NCI-H2081 (cell line): ENCODE data around the gene PHF19.

Experiments used
- DNase-seq, 2 experiments: peaks; one replicate each; lab custom pipeline; 2025; lab: John Stamatoyannopoulos, UW

PHF19 gene

GRCh38 chr9:120876842-120877240, at the start of gene PHF19:
Gene PHF19 (minus strand): TSS chr9:120877188. CDS start chr9:120874741, 2,447 bp downstream.
- peak in 1 of 2 experiments; percentile 42 for DNase-seq

DNA sequence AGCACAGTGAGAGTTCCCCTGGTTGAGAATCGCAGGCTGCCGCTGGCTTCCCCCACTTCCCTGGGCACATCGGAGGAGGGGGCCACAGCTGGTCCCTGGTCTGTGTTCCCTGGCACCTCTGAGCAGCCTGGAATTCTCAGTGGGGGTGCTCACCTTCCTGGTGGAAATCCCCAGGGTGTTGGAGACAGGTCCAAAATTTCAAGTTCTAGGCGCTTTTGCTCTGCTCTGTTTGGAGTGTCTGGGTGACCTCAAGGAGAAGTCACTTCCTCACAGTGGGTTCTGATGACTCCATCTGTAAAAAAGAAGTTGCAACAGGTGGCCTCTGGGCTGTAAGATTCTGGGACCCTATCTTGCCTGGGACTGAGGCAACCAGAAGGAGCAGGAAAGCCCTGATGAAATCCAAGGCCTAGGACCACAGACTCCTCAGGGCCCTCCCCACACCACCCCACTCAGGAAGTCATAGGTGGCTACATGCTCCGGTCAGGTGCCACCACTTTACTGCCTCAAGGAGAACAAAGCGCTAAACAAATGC, 49.5 kb upstream of the PHF19 start, which contains the start of gene TRAF1:
Gene TRAF1, minus strand, starts transcription at position 400 of the 532 bp plus-strand sequence. CDS start 721 bp downstream, outside the sequence.
- no peak for DNase-seq

DNA sequence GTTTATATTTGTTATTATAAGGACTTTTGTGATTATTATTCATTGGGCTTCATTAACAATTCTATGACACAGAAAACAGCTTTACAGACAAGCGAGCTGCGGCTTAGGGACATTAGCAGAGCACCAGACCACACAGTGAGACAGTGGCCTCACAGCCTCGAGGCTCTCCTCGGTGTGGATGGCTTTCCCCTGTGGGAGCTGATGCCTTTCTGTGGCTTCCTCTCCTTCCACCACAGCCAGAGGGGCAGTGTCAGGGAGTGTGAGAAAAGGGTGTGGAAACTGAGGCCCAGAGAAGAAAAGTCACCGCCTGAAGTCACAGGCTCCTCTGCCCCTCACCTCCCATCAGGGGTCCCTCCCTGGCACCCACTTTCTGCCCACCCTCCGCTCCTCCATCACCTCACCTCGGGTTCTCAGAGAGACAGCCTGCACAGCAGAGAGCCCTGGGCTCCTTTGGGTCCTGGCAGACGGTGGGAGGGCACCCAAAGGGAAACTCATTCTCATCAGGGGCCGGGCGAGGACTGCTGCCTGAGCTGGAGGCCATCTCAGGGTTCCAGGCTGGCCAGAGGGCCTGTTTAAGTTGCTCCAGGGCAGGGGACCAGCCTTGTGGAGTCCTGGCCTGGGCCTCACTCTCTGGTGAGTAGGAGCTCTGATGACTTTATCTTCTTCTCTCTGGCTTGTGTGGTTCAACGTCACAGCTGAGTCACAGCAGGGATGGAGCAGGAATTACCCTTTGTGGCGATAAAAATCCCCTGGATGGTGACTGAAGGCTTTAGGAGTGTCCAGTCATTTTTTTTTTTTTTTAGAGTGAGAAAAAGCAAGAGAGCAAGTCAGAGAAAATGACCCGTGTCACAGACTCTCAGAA, 48.8 kb upstream of the PHF19 start:
- DNase-seq: no peak

GRCh38 chr9:120924698-120925534, 47.9 kb upstream of the PHF19 start:
- no peak for DNase-seq

DNA sequence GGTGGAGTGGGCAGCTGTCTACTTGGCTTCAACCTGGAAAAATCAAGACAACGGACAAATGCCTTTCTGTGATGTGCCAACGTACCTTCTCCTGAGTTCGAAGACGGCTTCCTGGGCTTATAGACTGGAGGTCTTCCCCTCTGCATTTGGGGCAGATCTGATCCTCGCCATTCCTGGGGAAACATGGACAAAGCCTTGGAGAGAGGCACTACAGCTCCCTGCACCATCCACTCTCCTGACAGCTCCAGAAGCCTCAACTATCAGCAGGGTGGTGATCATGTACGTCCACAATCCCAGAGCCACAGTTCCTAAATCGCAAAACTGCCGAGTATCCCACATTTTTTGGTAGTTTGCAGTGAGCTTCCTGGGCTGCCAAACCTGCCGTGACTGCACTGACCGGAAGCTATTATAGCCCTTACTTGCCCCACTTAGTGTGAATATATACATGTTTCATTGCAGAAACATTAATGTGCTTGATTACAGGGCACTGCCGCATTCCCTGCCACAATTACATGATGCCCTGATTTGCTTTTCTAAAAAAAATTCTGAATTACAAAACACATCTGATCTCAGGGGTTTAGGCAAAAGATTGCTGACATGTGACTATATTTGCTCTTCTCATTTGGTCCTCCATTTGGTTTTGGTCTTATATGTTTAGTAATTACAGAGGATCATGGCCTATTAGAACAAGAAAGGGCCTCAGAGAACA, 46.8 kb upstream of the PHF19 start:
- DNase-seq: no peak

- DNase-seq: no peak
Observed at GRCh38 chr9:120922404-120923195, 45.6 kb upstream of the PHF19 start.

DNA sequence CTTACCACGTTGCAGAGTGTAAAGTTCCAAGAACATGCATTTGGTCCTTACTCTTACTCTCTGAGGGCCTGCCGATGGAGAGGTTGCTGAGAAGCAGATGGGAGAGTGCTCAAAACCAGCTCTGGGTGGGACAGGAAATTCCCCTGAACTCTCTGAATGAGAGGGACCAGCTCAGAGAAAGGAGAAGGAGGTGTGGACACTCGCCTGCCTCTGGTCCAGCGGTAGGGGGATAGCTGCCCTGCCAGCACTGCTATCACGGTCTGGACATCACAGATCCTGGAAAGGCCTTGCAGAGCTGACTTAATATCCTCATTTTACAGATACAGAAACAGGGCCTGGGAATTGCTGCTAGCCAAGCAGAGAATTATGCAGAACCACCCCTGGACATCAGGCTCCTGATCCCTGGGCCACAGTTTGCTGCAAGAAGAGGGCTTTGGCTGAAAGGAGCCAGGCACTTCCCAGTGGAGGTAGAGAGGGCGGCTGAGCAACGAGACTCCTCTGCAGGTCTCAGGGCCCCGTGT, 44.7 kb upstream of the PHF19 start:
- no peak for DNase-seq

GRCh38 chr9:120920806-120921178, 43.8 kb upstream of the PHF19 start:
- no peak for DNase-seq

- DNase-seq: no peak
Observed at GRCh38 chr9:120919843-120920805, 43.1 kb upstream of the PHF19 start.

- no peak for DNase-seq
Observed at GRCh38 chr9:120918931-120919842, 42.2 kb upstream of the PHF19 start.

GRCh38 chr9:120917929-120918762, 41.2 kb upstream of the PHF19 start:
- no peak for DNase-seq

- DNase-seq: no peak
Observed at GRCh38 chr9:120916991-120917880, 40.2 kb upstream of the PHF19 start.

DNA sequence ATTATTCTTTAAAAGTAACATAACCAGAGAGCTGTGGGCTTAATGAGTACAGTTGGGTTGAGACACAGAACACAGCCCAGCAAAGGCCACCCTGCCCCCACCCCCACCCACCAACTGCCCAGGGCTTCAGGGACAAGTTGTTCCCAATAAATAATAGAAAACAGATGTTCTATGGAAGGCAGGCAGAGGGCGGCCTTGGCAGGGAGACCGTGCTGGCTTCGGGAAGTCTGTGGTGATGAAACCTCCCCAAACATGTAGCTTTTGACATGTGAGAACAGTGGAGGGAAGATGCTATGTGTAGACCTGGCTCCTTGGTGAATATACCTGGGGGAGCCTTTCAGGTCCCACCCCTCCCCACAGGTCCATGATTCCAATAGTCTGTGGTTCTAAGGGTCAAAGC, 39.6 kb upstream of the PHF19 start:
- no peak for DNase-seq

GRCh38 chr9:120915854-120916470, 39.0 kb upstream of the PHF19 start:
- peak; percentile 9 to 10 for DNase-seq

DNA sequence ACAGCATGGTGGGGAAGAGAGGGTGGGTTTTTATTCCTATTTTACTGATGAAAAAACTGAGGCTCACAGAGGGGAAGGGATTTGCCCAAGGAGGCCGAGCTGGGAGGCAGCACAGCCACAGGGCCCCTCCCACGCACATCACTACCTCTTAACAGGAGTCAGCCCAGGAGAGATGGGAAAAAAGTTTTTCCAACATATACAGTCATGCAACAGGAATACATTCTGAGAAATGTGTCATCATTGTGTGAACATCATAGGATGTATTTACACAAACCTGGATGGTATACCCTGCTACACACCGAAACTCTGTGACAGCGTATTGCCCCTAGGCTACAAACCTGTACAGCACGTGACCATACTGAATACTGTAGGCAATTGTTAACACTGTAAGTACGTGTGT, 38.0 kb upstream of the PHF19 start:
- DNase-seq: no peak

- DNase-seq: no peak
Observed at GRCh38 chr9:120914396-120914795, 37.4 kb upstream of the PHF19 start.
